OCI-LY1 (cell line): ENCODE results near the gene SLC13A5.

Source experiments
- H2AFZ ChIP-seq: fragments of 200-600 bp; sonication (generic), shearing (Covaris generic); 2 replicates; pipeline ENCODE4 v1.6.0; 2014; ENCODE audit warnings: antibody characterized with exemption, mild to moderate bottlenecking, low read length
- H3F3A ChIP-seq: fragments of 200-600 bp; sonication (generic), shearing (Covaris generic); 2 replicates; pipeline ENCODE4 v1.6.0; 2014; ENCODE audit warnings: mild to moderate bottlenecking, antibody characterized with exemption, low read length, moderate library complexity; ENCODE audit not compliant: insufficient read depth
- H3K27ac ChIP-seq: fragments of 200-600 bp; sonication (generic); 2 replicates; pipeline ENCODE4 v1.5.1; 2014; ENCODE audit warnings: low read length, mixed run types, mild to moderate bottlenecking, low read depth; ENCODE audit not compliant: poor library complexity, severe bottlenecking
- H3K27me3 ChIP-seq: fragments of 200-600 bp; sonication (generic); 2 replicates; pipeline ENCODE4 v1.6.0; 2014; ENCODE audit warnings: antibody characterized with exemption, mild to moderate bottlenecking, low read length, moderate library complexity; ENCODE audit not compliant: insufficient read depth
- H3K36me3 ChIP-seq: fragments of 200-600 bp; sonication (generic); 2 replicates; pipeline ENCODE4 v1.6.1; 2014; ENCODE audit warnings: mild to moderate bottlenecking, antibody characterized with exemption, low read length, moderate library complexity, mixed read lengths; ENCODE audit not compliant: insufficient read depth
- H3K4me1 ChIP-seq: fragments of 200-600 bp; sonication (generic); 2 replicates; pipeline ENCODE4 v1.5.1; 2014; ENCODE audit warnings: mild to moderate bottlenecking, low read length, moderate library complexity; ENCODE audit not compliant: insufficient read depth, severe bottlenecking
- H3K4me2 ChIP-seq: fragments of 200-600 bp; sonication (generic), shearing (Covaris generic); 2 replicates; pipeline ENCODE4 v1.6.1; 2014; ENCODE audit warnings: low read length
- H3K4me3 ChIP-seq: fragments of 200-600 bp; sonication (generic); 2 replicates; pipeline ENCODE4 v1.5.1; 2014; ENCODE audit warnings: low read length, low read depth, mild to moderate bottlenecking, mixed read lengths; ENCODE audit not compliant: poor library complexity, severe bottlenecking
- H3K79me2 ChIP-seq: fragments of 200-600 bp; shearing (Covaris generic); 2 replicates; pipeline ENCODE4 v1.6.1; 2016; ENCODE audit warnings: mixed run types, low read length, mixed read lengths; ENCODE audit not compliant: insufficient read depth
- H3K9ac ChIP-seq: fragments of 200-600 bp; sonication (generic), shearing (Covaris generic); 2 replicates; pipeline ENCODE4 v1.6.1; 2014; ENCODE audit warnings: mild to moderate bottlenecking, low read length, mixed read lengths
- H3K9me2 ChIP-seq: fragments of 200-600 bp; sonication (generic), shearing (Covaris generic); 2 replicates; pipeline ENCODE4 v1.6.1; 2014; ENCODE audit warnings: low read depth, mild to moderate bottlenecking, low read length, mixed read lengths
- H3K9me3 ChIP-seq: fragments of 200-600 bp; shearing (Covaris generic); 2 replicates; pipeline ENCODE4 v1.6.1; 2014; ENCODE audit warnings: low read length, mixed read lengths
- H4K20me1 ChIP-seq: fragments of 200-600 bp; sonication (generic), shearing (Covaris generic); 2 replicates; pipeline ENCODE4 v1.6.0; 2016; ENCODE audit warnings: mild to moderate bottlenecking, low read length; ENCODE audit not compliant: insufficient read depth
- EZH2 ChIP-seq: fragments of 200-600 bp; sonication (generic), shearing (Covaris generic); IDR thresholded peaks from 2 replicates; pipeline ENCODE4 v1.8.0; 2017; ENCODE audit warnings: borderline replicate concordance, mixed run types, mild to moderate bottlenecking, antibody characterized with exemption, low read length, moderate library complexity, mixed read lengths
- TF ChIP-seq, protein P1 (sequence below): fragments of 200-600 bp; sonication (generic), shearing (Covaris generic); IDR thresholded peaks from 2 replicates; pipeline ENCODE4 v1.5.1; 2017; ENCODE audit warnings: mild to moderate bottlenecking, antibody characterized with exemption, low read length, moderate library complexity, mixed read lengths

Gene SLC13A5

DNA sequence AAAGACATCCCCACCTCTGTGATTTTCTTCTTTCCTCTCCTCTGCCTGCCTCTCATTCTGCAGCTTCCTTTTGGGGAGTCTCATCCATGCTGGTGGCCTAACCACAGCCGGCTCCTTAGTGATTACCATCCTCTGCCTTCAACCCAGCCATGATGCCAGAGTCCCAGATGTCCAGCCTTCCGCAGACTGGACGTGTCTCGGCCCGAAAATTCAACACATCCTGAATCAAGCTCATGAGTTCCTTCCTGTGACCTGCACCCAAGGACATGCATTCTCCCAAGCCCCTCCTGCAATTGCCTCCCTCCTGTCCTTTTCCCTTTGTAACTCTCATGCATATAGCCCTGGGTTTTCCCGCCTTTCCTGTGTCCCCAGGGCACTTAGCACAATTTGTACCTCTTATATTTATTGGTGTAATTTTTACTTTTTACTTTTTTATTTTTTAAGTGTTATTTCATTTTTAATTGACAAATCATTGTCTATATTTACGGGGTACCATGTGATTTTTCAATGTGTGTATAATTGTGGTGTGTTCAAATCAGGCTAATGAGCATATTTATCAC, 1.2 kb upstream of the SLC13A5 start:
- Histone ChIP-seq H3K27me3 (no peaks in the 10 kb centered on the region), H3K79me2 (no peaks in the 10 kb centered on the region), H3K9me2 (no peaks in the 10 kb centered on the region), H3K27ac (no peak overlapping the region), H2AFZ (no peak overlapping the region), H3K4me3 (no peak overlapping the region), H4K20me1 (no peaks in the 10 kb centered on the region), H3K4me2 (no peak overlapping the region), H3K9ac (no peak overlapping the region), H3F3A (no peaks in the 10 kb centered on the region), H3K36me3 (no peaks in the 10 kb centered on the region; the same call in 1 of the 2 replicates), H3K4me1 (no peaks in the 10 kb centered on the region), H3K9me3 (no peaks in the 10 kb centered on the region)
- TF ChIP-seq, protein P1, sequence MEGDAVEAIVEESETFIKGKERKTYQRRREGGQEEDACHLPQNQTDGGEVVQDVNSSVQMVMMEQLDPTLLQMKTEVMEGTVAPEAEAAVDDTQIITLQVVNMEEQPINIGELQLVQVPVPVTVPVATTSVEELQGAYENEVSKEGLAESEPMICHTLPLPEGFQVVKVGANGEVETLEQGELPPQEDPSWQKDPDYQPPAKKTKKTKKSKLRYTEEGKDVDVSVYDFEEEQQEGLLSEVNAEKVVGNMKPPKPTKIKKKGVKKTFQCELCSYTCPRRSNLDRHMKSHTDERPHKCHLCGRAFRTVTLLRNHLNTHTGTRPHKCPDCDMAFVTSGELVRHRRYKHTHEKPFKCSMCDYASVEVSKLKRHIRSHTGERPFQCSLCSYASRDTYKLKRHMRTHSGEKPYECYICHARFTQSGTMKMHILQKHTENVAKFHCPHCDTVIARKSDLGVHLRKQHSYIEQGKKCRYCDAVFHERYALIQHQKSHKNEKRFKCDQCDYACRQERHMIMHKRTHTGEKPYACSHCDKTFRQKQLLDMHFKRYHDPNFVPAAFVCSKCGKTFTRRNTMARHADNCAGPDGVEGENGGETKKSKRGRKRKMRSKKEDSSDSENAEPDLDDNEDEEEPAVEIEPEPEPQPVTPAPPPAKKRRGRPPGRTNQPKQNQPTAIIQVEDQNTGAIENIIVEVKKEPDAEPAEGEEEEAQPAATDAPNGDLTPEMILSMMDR = no peak
- TF ChIP-seq EZH2 = no peak

DNA sequence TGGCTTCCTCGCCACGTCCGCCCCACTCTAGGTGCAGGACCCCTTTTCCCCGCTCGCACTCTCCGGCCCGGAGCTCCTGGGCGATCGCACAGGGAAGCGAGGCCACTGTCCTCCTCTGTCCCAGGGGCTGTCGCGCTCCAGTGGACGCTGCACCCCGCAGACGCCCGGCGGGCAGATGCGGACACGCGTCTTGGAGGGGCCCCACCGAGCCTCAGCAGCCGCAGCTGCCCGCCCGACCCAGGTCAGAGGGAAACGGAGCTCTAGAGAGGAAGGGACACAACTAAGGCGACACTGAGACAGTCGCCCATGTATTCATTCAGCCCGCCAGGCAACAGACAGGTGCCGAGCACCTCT, 726 bp upstream of the SLC13A5 start:
- Histone ChIP-seq H3K9me2 (no peaks in the 10 kb centered on the region), H3K4me3 (no peak overlapping the region), H3K36me3 (no peaks in the 10 kb centered on the region; the same call in 1 of the 2 replicates), H3K4me1 (no peaks in the 10 kb centered on the region), H3F3A (no peaks in the 10 kb centered on the region), H4K20me1 (no peaks in the 10 kb centered on the region), H3K9me3 (no peaks in the 10 kb centered on the region), H2AFZ (no peak overlapping the region), H3K27ac (no peak overlapping the region), H3K27me3 (no peaks in the 10 kb centered on the region), H3K4me2 (no peak overlapping the region), H3K9ac (no peak overlapping the region), H3K79me2 (no peaks in the 10 kb centered on the region)
- TF ChIP-seq, protein P1 = no peak
- no peak for TF ChIP-seq EZH2

DNA sequence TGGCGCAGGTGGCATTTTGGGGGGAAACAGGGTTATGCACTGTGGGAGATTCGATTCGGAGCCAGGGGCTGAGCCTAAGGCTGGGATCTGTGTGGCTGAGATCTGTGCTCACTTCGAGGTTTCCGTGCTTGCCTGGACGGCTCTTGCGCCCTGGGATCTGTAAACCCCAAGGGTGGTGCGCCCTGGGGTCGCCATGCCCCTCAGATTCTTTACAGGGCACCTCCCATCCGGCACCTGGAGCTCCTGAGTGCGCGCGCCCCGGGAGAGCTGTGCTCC, 377 bp downstream of the SLC13A5 start:
- H3K27me3 ChIP-seq = no peaks in the 10 kb centered on the region
- no peak for TF ChIP-seq EZH2
- TF ChIP-seq, protein P1 = no peak
- H3K27ac ChIP-seq = no peak overlapping the region
- H4K20me1 ChIP-seq = no peaks in the 10 kb centered on the region
- no peaks in the 10 kb centered on the region for H3K79me2 ChIP-seq
- no peaks in the 10 kb centered on the region for H3F3A ChIP-seq
- H3K36me3 ChIP-seq = no peaks in the 10 kb centered on the region; the same call in 1 of the 2 replicates
- no peak overlapping the region for H2AFZ ChIP-seq
- H3K4me1 ChIP-seq = no peaks in the 10 kb centered on the region
- H3K4me3 ChIP-seq = no peak overlapping the region
- H3K9me2 ChIP-seq = no peaks in the 10 kb centered on the region
- no peak overlapping the region for H3K4me2 ChIP-seq
- H3K9ac ChIP-seq = no peak overlapping the region
- H3K9me3 ChIP-seq = no peaks in the 10 kb centered on the region
